NCI-H82 (cell line): ENCODE measurements around the gene CMTM8.
A peak's percentile ranks its signal among the peaks of the same experiment; 100 is the strongest.

Experiments
- DNase-seq: peaks from one replicate; lab custom pipeline; 2025; lab: John Stamatoyannopoulos, UW

The CMTM8 gene

DNA sequence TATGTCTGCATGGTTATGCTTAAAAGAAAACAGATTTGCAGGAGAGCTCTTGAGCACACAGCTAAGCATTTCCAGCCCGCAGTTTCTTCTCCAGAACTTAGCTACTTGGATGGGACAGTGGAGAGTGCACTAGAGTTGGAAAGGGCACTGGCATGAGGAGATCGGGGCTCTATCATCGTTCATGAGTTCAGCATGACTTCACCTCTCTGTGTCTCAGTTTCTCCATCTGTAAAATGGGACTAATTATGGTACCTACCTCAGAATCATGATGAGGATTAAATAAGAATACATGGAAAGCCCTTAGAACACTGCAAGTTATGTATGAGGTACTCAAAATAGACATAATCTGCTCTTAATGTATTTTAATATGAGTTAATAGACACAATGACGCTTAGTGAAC, 69.9 kb downstream of the CMTM8 start:
- DNase-seq: no peak

DNA sequence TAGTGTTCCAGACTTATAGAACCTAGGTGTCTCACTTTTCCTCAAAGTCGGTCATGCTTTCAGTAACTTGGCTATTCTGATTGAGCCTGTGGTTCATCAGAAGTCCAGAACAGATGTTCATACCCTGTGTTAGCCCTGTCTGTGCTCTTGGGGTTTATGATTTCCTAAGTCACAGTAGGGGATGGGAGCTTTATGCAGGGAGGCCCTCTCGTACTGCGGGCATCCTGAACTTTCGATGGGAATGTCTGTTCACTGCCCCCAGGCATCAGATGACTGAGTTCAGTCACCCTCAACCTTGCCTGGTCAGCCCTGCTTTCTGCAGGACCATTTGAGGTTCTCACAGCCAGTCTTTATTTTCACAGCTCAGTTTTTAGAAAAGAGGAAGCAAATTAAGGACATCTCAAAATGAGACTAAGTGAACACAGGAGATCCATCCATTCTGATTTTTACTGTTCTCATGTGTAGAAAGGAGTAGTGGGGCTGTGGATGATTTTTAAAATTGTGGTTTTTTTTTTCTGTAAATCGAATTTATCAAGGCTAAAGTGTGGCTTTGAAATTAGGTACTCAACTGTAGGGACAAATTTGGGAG, 71.3 kb downstream of the CMTM8 start:
- no peak for DNase-seq

DNA sequence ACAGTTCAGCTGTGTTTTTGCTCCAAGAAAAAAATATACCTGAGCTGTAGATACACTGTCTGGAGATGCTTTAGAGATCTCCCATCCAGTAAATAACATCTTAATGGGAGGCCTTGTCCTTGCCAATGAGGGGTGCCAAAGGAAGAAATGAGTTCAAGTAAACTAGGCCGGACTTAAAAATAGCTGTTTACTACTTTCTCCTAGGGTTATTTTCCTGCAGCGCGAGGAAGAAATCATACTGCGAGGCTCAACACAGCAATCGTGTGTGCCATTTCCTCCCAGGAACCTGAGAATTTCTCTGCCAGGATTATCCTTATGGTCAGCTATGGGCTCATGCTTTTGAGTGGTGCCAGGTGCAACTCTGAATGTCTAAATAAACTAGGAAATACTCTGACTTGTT, 71.9 kb downstream of the CMTM8 start:
- peak; percentile 9 for DNase-seq

DNA sequence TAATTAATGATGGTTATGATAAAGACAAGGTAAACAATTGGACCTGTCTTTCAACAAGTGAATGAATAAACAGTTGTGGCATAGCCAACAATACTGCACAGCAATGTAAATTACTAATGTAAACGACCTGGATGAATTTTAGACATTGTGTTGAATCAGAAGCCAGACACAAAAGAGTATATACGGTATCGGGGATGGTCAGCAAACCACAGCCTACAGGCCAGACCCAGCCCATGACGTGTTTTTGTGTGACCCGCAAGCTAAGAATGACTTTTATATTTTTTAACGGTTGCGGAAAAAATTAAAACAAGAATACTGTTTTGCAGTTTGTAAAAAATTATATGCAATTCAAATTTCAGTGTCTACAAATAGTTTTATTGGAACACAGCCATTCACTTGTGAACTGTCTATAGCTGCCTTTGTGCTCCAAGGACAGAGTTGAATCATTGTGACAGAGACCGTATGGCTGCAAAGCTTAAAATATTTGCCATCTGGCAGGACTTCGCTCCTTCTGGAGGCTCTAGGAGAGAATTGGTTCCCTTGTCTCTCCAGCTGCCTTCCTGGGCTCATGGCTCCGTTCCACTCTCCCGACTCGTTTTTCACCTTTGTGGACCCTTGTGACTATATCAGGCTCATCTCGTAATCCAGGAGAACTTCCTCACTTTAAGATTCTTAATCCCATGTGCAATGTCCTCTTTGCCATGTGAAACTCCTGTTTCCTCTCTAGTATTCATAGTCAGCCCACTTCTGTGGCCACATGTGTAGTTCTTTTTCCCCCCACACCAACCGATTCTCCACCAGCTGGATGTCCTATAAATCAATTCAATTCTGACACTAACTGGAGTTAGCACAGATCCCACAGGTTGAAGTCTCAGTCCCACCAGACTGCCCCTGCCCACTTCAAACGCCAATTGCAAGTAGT, 72.7 kb downstream of the CMTM8 start:
- DNase-seq: peak; percentile 93

DNA sequence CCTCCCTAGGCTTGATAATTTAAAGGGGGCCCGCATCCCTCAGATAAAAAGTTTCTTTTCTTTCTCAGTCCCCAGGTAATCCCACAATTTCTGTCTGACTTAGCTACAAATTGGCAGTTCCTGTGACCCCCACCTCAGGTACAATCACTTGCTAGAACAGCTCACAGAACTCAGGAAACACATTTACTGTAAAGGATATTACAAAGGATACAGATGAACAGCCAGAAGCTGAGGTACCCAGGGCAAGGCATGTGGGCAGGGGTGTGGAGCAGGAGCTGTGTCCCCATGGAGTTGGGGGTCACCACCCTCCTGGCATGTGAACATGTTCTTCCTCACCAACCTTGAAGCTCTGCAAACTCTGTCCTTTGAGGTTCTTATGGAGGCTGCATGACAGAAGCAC, 73.8 kb downstream of the CMTM8 start:
- DNase-seq: no peak

DNA sequence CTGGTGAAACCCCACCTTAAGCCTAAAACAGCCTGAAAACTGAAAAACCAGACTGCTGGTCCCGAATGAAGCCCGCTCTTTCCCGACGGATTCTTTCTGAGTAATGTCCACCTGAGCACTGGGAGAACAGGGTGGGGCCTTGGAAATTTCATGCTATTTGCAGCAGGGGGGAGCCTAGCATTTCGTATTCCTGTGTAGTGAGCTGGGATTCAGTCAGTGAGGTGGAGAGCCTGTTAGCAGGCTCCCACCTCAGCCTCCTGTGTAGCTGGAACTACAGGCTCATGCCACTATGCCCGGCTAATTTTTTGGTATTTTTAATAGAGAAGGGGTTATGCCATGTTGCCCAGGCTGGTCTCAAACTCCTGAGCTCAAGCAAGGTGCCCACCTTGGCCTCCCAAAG, 74.7 kb downstream of the CMTM8 start:
- DNase-seq: no peak

DNA sequence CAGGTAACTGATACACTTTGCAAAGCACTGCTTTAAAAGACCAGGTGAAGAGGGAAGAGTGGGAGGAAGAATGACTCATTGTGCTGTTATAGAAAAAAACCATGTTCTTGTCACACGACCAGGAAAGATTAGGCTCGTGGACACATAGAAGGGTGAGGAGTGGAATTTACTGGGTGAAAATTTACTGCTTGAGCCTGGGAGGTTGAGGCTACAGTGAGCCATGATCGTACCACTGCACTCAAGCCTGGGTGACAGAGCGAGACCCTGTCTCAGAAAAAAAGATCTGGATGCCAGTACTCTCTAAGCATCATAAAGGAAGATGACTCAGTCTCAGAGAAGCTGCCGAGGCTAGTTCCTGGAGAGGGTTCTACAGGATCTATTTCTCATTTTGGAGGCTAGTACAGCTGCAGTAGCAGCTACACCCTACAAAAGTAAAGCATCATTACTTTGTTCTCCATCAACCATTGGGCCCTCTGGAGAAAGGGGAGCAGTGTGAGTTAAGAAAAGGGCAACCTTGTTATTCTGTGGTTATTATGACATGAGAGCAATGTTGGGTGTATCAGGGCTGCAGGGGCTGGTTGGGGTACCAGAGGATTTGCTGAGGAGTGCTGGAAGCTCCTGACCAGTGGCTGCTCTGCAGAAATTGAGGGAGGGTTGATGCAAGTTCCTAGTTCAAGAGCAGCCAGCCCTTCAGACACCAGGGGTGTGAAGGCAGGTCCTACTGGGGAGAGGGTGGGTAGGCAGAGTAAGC, 75.4 kb downstream of the CMTM8 start:
- DNase-seq: no peak

DNA sequence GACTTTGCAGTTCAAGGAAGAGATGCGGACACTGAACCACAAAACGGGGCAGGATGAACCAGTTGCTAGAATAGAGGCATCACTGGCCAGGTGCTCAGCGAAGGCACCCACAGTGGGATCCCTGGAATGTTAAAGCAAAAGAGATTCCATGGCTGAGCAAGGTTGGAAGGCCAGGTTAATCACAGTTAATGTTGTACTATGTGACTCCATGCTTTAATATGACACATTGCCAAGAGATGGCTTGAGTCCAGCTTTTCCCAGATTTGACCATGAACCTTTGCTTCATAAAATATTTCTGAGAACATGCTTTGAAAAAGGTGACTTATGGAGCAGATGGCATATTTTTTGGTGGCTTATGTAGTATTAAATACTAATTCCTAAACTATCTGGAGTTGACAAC, 77.0 kb downstream of the CMTM8 start:
- no peak for DNase-seq

DNA sequence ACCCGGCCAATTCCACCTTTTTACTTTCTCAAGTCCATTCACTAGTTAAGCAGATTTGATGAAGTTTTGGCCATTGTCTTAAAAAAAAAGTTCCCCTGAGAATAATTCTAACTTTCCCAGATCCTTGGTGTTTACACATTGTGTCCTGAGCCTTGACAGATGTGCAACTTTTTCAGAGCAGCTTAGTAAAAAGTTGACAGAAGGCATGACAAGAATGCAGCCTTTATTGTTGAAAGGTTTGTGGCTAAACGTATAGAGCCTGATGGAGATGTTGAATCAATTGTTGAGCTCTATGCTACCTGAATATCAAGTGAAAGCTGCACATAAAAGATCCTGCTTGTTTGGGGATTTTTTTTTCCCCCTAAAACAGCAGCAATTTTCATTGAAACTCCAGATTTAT, 77.8 kb downstream of the CMTM8 start:
- no peak for DNase-seq

DNA sequence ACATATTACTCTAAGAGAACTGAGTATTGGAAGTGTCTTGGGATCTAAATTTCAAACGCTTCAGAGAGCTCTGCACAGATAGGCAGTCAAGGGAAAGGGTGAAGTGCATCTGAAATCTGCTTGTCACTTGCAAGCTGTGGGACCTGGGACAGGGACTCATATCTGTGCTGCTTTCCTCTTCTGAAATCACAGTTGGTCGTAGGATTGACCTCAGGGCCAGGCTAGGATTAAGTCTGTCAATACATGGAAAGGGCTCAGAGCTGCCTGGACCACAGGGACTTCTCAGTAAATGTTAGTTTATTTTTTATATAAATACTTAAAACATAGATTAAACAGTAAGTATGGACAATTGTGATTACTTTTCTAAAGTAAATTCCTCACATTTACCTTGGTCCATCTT, 78.5 kb downstream of the CMTM8 start:
- DNase-seq: no peak

DNA sequence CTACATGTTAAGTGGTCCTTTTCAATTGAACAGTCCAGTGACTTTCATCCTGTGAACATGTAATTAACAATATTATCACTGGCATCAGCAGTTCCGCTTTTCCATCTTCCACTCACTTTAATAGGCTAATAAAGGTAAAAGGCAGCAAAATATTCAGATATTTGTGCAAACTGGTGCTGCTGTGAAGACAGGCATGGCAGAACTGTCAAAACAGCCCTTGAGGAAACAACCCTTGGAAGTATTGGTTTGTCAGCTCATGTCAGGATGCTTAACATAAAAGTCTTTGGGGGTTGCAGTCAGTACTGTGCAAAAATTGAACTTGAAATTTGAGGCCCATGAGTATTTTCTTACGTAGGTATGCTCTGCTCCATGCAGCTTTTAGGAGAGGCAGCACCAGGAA, 81.1 kb downstream of the CMTM8 start:
- no peak for DNase-seq

DNA sequence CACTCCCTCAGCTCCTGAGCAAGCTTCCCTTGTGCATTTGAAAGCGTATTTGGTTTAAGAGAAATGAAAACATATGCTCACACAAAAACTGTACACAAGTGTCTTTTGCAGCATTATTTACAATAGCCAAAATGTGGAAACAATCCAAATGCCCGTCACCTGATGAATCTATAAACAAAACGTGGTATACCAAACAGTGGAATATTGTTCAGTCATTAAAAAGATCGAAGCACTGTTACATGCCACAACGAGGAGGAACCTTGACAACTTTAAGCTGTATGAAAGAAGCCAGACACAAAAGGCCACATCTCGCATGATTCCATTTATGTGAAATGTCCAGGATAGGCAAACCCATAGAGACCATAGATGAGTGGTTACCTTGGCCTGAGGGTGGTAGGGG, 81.6 kb downstream of the CMTM8 start:
- DNase-seq: no peak

DNA sequence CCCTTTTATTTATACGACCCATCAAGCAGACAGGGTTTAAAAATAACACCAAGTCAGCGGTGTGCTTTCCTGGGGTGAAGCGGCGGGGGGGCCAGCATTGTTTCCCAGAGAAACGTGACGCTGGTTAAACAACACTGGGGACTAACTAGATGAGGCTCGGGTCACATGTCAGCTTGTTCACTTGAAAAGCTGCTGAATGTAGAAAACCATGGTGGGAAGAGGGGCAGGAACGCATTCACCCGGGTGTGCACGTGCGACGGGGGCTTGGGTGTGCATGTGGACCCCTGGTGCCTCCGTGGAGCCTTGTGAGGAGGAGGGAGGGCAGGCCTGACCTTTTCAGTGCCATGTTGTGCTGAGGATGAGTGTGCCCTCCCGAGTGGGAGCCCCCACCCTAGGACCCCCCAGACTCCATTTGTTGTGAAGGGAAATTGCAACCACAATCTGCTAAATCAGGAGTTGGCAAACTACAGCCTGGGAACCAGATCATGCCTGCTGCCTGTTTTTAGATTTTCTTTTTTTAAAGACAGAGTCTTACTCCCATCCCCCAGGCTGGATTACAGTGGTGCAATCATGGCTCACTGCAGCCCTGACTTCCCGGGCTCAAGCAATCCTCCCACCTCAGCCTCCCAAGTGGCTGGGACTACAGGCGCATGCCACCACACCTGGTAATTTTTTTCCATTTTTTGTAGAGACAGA, 82.8 kb downstream of the CMTM8 start:
- no peak for DNase-seq

DNA sequence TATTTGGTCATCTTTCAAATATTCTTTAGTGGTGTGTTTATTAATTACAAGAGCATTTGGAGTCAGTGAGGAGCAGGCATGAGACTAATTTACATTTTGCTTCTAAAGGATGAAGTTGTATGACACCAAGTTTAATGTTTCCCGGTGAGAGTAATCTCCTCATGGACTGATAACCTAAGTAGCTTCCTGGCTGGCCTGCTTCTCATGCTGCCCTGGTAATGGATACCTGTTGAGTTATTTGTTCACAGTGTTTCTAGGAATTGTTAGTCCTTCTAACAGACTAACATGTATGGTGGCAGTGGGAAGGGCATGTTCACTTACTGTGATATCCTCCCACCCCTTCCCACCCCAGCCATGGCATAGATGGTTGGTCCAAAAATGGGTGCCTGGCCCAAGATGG, 83.8 kb downstream of the CMTM8 start:
- DNase-seq: no peak

DNA sequence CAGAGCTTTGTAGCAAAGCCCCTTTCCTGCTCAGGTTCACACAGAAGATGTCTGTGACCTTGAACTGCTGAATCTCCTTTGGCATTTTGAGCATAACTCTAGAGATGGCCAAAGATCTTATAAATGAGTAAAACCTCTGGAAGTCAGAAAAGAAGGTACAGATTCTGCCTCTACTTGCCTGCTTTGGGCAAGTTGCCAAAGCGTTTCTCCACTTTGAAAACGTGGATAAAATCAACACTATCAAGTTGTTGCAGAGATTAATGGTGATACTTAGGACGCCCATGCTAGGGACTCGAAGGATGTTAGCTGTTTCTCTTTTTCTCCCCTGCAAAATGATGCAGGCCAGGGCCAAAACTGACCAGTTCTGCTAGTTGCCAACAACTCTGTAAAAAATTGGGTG, 85.1 kb downstream of the CMTM8 start:
- DNase-seq: no peak

DNA sequence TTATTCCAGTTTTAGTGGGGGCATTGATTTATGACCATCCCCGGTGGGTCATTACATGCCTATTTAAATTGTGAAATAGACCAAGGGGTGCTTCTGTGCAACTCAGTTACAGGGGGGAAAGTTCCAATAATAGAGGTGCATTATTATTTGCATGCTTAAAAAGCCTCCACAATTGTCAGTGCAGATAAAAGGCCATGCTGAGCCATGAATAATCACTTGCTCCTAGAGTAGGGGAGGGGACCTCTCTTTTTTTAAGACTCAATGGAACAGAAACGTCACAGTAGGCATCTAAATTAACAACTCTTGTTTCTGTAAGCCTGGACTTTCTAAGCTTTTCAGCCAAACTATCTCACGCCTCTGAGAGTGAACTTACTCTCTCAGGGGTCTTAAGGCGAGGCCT, 86.7 kb downstream of the CMTM8 start:
- DNase-seq: no peak

DNA sequence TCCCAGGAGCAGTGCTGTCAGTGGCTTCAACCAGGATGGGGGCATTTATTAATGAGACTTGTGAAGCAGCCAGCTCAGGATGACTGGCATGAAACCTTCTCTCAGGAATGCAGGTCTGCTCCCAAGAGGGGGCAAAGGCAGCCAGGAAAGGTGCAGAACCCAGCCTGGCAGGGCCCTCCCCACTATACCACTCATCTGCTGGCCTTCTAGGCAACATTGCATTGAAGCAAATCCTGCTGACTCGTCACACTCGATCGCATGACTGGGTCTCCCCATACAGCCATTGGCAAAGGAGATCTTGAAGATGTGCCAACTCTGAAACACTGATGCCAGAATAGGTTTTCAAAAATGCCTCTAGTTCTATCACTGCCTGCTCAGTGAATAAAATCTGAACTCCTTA, 87.4 kb downstream of the CMTM8 start:
- DNase-seq: no peak

DNA sequence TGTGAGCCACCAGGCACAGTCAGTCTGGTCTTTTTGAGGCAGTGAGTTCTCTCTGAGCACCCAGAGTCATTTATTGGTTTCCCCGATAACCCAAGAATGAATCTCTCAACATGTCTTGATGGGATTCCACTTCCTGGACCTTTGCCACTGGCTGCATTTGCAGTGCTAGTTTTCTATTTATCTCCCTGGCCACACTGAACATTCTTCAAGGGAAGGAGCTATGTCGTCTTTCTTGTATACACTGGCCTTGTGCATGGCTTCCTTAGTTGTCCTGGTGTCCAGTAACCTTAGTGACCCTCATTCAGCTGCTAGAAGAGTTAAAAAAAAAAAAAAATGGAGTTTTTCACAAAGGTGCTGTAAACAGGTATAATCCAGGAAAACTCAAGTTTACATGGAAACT, 88.3 kb downstream of the CMTM8 start:
- no peak for DNase-seq

DNA sequence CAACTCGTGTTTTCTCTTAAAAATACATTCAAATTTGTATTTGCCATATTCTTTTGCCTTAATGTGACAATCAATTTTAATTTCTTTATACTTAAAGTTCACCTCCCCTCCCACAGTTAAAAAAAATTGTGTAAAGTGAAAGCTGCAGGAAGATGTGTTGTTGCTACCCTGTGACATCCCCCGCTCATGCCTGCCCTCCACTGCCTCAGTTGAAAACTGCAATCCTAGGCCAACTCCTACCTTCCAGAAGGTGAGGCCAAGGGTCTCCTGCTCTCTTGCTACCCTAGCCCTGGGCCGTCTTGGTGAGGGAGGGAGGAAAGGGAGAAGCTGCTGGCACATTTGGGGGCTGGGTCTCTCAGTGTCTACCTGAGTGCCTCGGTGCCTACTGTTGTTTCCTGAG, 96.2 kb downstream of the CMTM8 start:
- peak; percentile 2 for DNase-seq

DNA sequence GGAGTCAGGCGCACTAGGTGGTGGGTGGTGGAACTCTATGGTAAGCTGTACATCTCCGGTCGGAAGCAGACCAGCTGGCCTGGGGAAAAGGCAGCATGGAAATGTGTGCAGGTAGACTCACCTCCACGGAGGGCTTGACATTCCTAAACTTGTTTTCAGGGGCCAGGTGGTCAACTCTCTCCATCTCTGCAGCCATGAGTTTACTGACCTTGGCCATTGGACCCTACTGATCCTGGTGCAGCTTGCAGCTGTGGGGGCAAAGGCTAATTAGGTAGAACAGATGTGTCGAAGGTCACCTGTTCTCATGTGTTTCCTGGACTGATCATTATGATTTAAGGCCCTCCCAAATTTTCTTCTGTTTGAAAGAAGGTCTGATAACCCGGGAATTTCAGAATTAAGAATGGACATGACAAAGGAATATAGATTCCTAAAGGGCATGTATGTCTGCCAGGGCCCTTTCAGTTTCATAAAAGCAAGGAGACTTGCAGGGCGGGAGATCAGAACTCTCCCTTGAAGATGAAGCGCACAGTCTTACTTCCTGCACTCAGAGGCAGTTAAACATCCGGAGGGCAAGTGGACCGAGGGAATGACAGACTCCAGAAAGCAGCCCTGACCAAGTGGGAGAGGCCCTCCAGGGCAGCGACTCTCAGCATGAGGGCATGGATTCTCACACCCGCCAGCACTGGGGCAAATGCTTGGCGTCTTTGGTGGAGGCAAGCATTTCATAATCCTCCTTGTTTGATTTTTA, 97.1 kb downstream of the CMTM8 start:
- no peak for DNase-seq

DNA sequence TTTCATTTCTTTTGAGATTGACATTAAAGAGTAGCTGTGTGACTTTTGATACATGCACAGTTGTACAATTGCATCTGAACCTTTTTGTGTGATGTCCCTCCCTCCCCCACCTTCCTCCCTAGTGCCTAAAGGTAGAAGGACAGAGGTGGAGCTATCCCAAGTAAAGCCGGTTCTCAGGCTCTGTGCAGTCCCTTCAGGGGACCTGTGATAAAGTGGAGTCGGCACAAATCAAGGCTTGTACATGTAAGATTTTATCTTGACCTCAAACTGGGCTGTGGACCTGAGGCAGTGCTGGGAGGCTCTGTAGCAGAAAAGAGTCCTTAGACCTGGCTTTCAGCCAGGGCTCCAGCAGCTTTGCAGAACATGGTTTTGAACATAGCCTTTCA, 97.6 kb downstream of the CMTM8 start:
- no peak for DNase-seq

DNA sequence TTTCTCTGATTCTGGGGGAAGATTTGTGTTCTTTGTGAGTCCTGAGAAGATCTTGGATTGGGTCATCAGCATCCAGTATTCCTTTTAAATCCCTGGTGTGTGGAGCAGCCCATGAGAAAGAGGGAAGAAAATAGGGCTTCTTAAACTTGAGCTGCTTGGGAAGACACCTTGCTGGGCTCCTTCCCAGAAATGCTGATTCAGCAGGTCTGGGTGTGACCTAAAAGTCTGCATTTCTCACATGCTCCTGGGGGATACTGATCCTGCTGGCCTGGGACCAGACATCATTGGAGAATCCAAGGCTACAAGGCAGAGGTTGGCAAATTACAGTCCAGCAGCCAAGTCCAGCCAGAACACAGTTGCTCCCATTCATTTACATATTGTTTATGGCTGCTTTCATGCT, 99.0 kb downstream of the CMTM8 start:
- DNase-seq: no peak
